ENCODE data around the gene OR8A1. TPM values are rescaled to one million over a fixed set of nuclear protein-coding genes. Genes with fewer than 3 reads are reported as not detected.

The OR8A1 gene
- total RNA-seq, 2 donors from 2014 or later, result not detected

- TF ChIP-seq POLR2AphosphoS5 (IDR thresholded peaks at IDR 0.05) (no peak), POLR2A (IDR thresholded peaks at IDR 0.05) (no peak), CTCF (IDR thresholded peaks at IDR 0.05) (no peak)
- intact Hi-C loops (cut with DNase I), result no loop called here
- H3K9me3 ChIP-seq, result no peaks in the 10 kb centered on the region
- no peak overlapping the region for H3K4me3 ChIP-seq
- H3K27ac ChIP-seq, result no peak overlapping the region
- 86% methylated on average over 6 of the region's 6 CpGs for WGBS
- H3K27me3 ChIP-seq (replicated peaks; ENCODE audit: insufficient read depth), result no peaks in the 10 kb centered on the region
- no peaks in the 10 kb centered on the region for H3K36me3 ChIP-seq
- H3K4me1 ChIP-seq (replicated peaks), result no peaks in the 10 kb centered on the region
- no peak for DNase-seq (ENCODE audit: low spot score)
Observed at GRCh38 chr11:124551189-124551588, 18.6 kb upstream of the OR8A1 start.

- WGBS, result 92% methylated on average over 4 of the region's 4 CpGs
- intact Hi-C loops (cut with DNase I), result no loop called here
- Histone ChIP-seq H3K4me3 (no peak overlapping the region), H3K27ac (no peak overlapping the region), H3K9me3 (no peaks in the 10 kb centered on the region), H3K36me3 (no peaks in the 10 kb centered on the region), H3K4me1 (replicated peaks) (no peaks in the 10 kb centered on the region), H3K27me3 (replicated peaks; ENCODE audit: insufficient read depth) (no peaks in the 10 kb centered on the region)
- no peak for DNase-seq (ENCODE audit: low spot score)
- TF ChIP-seq POLR2AphosphoS5 (IDR thresholded peaks at IDR 0.05) (no peak), CTCF (IDR thresholded peaks at IDR 0.05) (no peak), POLR2A (IDR thresholded peaks at IDR 0.05) (no peak)
Observed at GRCh38 chr11:124551987-124552386, 17.8 kb upstream of the OR8A1 start.

GRCh38 chr11:124556828-124557227 lies 13.0 kb upstream of the OR8A1 start:
- WGBS, result 20% methylated on average over 2 of the region's 2 CpGs
- H3K36me3 ChIP-seq, result no peaks in the 10 kb centered on the region
- H3K9me3 ChIP-seq, result no peaks in the 10 kb centered on the region
- H3K27ac ChIP-seq, result no peak overlapping the region
- DNase-seq (ENCODE audit: low spot score), result no peak
- no peak for TF ChIP-seq POLR2A (IDR thresholded peaks at IDR 0.05)
- TF ChIP-seq POLR2AphosphoS5 (IDR thresholded peaks at IDR 0.05), result no peak
- no peak for TF ChIP-seq CTCF (IDR thresholded peaks at IDR 0.05)
- intact Hi-C loops (cut with DNase I), result no loop called here
- H3K4me3 ChIP-seq, result no peak overlapping the region
- no peaks in the 10 kb centered on the region for H3K27me3 ChIP-seq (replicated peaks; ENCODE audit: insufficient read depth)
- H3K4me1 ChIP-seq (replicated peaks), result no peaks in the 10 kb centered on the region

GRCh38 chr11:124570160-124570559 lies 363 bp downstream of the OR8A1 start:
- Histone ChIP-seq H3K27ac (no peak overlapping the region), H3K9me3 (no peaks in the 10 kb centered on the region), H3K36me3 (no peaks in the 10 kb centered on the region), H3K4me1 (replicated peaks) (no peaks in the 10 kb centered on the region), H3K4me3 (no peak overlapping the region), H3K27me3 (replicated peaks; ENCODE audit: insufficient read depth) (no peaks in the 10 kb centered on the region)
- DNase-seq (ENCODE audit: low spot score), result no peak
- intact Hi-C loops (cut with DNase I), result no loop called here
- 88% methylated on average over 7 of the region's 7 CpGs for WGBS
- no peak for TF ChIP-seq POLR2AphosphoS5 (IDR thresholded peaks at IDR 0.05)
- TF ChIP-seq CTCF (IDR thresholded peaks at IDR 0.05), result no peak
- TF ChIP-seq POLR2A (IDR thresholded peaks at IDR 0.05), result no peak

GRCh38 chr11:124577716-124578427 lies 8.1 kb downstream of the OR8A1 start:
- Histone ChIP-seq H3K36me3 (no peaks in the 10 kb centered on the region), H3K27me3 (replicated peaks; ENCODE audit: insufficient read depth) (no peaks in the 10 kb centered on the region), H3K9me3 (no peaks in the 10 kb centered on the region), H3K27ac (no peak overlapping the region), H3K4me1 (replicated peaks) (no peaks in the 10 kb centered on the region), H3K4me3 (no peak overlapping the region)
- intact Hi-C loops (cut with DNase I), result no loop called here
- no peak for TF ChIP-seq POLR2AphosphoS5 (IDR thresholded peaks at IDR 0.05)
- no peak for TF ChIP-seq POLR2A (IDR thresholded peaks at IDR 0.05)
- no peak for TF ChIP-seq CTCF (IDR thresholded peaks at IDR 0.05)
- 70% methylated on average over 6 of the region's 6 CpGs for WGBS
- no peak for DNase-seq (ENCODE audit: low spot score)

Measured in prostate gland (tissue), 2 donors.